ENCODE data around the gene NRAS.
A peak's percentile ranks its signal among the peaks of the same experiment; 100 is the strongest.

The NRAS gene

DNA sequence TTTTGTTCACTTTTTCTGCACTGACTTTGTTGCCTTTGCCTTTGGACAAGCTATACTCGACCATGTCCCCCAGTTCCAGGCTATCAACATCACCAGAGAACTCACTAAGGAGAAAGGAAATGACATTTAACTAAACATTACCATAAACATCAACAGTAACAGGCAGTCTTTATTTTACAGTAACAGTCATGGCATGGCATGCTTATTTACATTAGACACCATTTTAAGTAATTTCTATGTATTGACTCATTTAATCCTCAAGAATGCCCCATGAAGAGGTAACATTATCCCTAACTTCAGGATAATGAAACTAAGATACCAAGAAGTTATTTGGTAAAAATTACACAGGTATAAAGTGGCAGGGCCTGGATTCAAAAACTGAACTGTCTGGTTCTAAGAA lies 8.7 kb upstream of the NRAS start:
- DNase-seq, result no peak

DNA sequence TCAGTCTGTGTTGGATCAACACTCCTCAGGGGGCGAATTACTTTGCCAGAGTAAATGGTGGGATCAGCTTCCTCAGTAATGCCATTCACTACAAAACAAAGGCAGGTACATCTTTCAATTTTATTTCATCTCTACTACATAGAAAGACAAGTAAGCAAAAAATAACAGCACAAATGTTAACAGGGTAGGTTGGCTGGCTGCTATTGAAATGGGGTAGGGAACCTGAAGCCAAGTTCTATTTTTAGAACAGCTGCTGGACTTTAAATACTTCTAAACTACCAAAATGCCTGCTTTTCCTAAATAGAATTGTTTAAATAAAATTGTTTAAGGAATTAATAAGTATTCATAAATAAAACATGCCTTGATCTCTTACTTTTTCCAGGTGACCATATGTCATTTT lies 7.3 kb upstream of the NRAS start:
- DNase-seq, result no peak

DNA sequence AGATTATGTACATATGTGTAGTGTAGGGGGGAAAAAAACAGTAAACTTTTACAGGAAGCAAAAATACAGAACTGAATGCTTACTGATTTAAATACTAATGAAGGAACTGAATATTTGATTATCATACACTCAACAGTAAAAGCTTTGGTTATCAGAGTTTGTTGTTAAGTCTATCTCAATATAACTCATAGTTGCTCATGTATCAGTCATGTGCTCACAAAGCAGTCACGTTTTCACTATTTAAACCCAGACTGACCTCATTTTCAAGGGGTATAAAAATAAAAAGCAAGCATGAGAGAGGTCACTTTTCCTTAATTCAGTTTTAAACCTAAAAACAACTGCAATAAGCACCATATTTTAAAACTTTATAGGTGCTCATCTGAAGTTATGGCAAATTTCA lies 6.9 kb upstream of the NRAS start:
- DNase-seq, result no peak

DNA sequence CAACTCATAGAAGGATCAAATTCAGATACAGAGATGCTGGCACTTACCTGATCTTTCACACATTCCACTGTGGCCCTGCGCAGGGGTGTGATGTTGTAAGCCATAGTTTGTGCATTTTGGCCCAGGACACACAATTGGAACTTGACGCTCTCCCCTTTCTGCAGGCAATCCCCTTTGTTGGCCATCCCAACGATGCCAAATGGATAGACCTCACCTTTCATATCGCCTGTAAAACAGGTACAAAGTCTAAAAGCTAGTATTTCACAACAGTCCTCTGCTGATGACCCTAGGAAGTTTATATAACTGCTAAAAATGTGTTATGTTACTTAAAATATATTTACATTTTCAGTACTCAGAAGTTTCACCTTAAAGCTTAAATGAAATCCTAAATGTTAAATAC lies 3.9 kb upstream of the NRAS start:
- DNase-seq, result no peak

GRCh38 chr1:114719424-114719787 lies 2.8 kb upstream of the NRAS start:
- no peak for DNase-seq

GRCh38 chr1:114718661-114719423 lies 2.3 kb upstream of the NRAS start:
- peak; percentile 9 for DNase-seq

- DNase-seq, result no peak
Measured at GRCh38 chr1:114715952-114716303, 643 bp downstream of the NRAS start.

- DNase-seq, result no peak
Measured at GRCh38 chr1:114712977-114713376, 3.6 kb downstream of the NRAS start.

- no peak for DNase-seq
Measured at GRCh38 chr1:114710360-114710759, 6.2 kb downstream of the NRAS start.

DNA sequence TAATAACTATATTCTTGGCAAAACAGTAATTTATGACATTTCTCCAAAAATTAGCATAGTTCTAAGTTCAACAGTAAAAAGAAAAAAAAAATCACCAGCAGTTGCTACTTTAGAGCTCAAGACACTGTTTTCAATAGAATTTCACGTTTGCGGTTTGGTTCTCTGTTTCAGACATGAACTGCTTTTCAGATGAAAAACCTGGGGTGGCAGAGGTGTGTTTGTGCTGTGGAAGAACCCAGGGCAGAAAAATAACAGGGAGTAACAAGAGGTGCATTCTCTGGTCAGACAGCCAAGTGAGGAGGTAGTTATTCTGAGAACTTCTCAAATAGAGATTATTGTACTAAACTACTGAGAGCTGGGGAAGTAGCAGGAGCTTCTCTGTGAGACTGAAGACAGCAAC lies 9.0 kb downstream of the NRAS start:
- no peak for DNase-seq

DNA sequence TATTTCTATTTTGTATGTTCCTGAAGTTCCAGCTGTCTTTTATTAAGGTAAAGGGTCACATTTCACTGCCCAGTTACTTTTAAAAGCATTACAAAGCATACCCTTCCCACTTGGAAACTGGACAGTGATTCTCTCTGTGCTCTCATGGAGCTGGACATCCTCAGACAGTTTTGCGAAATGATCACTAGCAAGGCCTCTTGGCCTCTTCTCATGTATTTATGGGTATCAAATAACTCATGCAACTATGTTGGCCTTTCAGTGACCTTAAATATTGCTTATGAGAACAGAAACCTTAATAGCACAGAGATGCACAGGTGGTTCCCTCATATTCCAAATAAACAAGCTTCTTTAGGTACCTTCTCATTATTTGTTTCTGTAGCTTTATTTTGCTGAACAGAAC lies 13.3 kb downstream of the NRAS start:
- DNase-seq, result no peak

- no peak for DNase-seq
Measured at GRCh38 chr1:114702737-114703136, 13.8 kb downstream of the NRAS start.

DNA sequence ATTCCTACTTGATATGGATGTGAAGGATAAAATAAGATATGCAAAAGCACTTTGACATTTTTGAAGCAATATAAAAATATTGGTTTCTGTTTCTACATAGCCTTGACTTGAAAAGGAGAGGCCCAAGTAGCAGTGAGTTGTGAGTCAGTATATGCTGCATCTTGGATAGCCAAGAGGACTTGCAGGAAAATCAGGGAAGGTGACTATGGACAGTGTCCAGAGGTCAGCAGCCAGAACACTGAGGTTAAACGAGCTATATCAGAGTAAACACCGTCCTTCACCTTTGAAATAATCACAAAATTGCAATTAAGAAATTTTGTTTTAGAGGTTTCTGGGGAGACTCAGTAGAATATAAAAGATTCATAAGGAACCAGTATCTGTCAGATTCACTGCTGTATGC lies 14.6 kb downstream of the NRAS start:
- DNase-seq, result no peak

- DNase-seq, result no peak
Measured at GRCh38 chr1:114700036-114700600, 16.5 kb downstream of the NRAS start.

- no peak for DNase-seq
Measured at GRCh38 chr1:114696810-114697209, 19.8 kb downstream of the NRAS start.

GRCh38 chr1:114695430-114696058 lies 21.0 kb downstream of the NRAS start, which contains the start of gene AMPD1:
Gene AMPD1 (minus strand): TSS chr1:114695546. CDS start chr1:114695471, 75 bp downstream.
- DNase-seq, result no peak

DNA sequence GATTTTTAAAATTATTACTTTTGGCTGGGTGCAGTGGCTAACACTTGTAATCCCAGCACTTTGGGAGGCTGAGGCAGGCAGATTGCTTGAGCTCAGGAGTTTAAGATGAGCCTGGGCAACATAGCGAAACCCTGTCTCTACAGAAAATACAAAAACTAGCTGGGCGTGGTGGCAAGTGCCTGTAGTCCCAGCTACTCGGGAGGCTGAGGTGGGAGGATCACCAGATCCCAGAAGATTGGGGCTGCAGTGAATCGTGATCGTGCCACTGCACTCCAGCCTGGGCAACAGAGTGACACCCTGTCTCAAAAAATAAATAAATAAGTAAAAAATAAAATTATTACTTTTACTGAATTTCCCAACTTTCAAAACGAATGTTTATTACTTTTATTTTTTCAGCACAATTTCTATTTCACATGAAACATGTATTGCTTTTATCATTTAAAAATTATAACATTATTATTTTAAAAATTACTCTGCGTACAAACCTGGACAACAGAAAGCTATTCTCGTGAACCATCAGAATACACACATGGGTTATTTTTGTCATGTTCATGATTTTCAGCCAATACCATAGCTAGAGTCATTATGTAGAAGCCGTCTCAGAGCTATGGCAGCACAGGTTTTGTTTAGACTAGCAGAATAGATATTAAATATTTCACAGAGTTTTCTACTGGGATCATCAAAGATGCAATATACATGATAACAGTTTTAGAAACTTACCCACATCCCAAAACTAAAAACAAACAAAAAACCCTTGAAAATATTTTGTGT lies 21.8 kb downstream of the NRAS start:
- no peak for DNase-seq

GRCh38 chr1:114692947-114693346 lies 23.6 kb downstream of the NRAS start:
- DNase-seq, result no peak

- no peak for DNase-seq
Measured at GRCh38 chr1:114691061-114691460, 25.5 kb downstream of the NRAS start.

DNA sequence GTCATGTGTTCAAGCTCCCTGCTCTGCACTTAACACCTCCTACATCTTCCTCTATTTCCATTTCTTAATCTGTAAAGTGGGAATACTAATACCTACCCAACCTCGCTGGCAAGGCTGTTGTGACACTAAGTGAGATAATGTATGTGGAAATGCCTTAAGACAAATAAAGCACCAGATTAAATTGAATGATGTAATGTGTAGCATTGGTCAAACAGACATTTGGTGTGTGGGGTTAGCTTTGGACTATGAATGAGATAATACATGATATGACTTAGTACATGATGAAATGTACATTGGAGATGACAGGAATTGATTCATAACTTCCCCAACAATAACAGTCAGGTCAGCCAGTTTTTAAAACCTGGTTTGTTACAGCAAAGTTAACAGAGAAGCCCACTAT lies 26.4 kb downstream of the NRAS start:
- DNase-seq, result no peak

GRCh38 chr1:114688526-114688925 lies 28.0 kb downstream of the NRAS start:
- DNase-seq, result no peak

- no peak for DNase-seq
Measured at GRCh38 chr1:114685851-114686250, 30.7 kb downstream of the NRAS start.

- no peak for DNase-seq
Measured at GRCh38 chr1:114677691-114678090, 38.9 kb downstream of the NRAS start.

GRCh38 chr1:114676115-114676514 lies 40.5 kb downstream of the NRAS start:
- DNase-seq, result no peak

All from stimulated activated CD4-positive, alpha-beta T cell treated with anti-CD3 and anti-CD28 coated beads, Interleukin-4, amount 100 ng/mL, for 1 hour (primary cell).